HG03378 (cell line): ENCODE measurements around the gene GRPEL2.

Experiments
- ATAC-seq: cut with Tn5 transposase; IDR thresholded peaks from one replicate; pipeline ENCODE4 v1.9.1; 2021; ENCODE audit warnings: mild to moderate bottlenecking, moderate library complexity; ENCODE audit not compliant: unreplicated experiment

GRPEL2 gene, protein sequence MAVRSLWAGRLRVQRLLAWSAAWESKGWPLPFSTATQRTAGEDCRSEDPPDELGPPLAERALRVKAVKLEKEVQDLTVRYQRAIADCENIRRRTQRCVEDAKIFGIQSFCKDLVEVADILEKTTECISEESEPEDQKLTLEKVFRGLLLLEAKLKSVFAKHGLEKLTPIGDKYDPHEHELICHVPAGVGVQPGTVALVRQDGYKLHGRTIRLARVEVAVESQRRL

DNA sequence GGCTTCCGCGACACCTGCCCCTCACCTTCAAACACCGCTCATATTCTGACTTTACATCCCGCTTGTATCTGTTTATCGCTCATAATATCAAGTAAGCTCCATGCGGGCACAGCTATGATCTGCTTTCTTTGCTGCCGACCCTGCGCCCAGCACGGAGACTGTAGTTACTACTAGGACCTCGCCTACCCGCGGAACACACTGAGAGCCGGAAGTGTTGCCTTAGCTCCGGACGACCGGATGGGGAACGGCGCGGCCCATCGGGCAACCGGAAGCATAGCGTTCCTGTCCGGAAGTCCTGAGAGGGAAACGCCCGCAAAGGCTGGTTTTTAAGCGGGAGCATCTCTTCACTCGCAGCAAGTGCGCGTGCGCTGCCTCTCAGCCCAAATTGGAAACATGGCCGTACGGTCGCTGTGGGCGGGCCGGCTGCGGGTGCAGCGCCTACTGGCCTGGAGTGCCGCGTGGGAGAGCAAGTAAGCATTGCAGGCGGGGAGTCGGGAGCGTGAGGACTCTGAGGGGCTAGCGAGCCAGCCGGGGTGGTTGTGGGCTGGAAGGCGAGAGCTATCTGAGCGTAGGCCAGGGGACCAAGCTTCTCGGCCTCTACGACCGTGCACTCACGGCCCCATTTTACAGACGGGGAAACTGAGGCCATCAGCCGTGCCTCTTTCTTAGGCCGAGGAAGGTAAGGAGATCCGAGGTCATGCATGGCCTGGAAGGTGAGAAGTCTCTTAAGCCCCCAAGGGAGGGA lies at the start of gene GRPEL2:
Gene GRPEL2 (plus strand): TSS at position 353 of the 745 bp plus-strand sequence. CDS start 41 bp downstream, at position 394.
- peak; percentile 92 for ATAC-seq

GRCh38 chr5:149297340-149298025 lies 47.8 kb upstream of the GRPEL2 start:
- no peak for ATAC-seq

DNA sequence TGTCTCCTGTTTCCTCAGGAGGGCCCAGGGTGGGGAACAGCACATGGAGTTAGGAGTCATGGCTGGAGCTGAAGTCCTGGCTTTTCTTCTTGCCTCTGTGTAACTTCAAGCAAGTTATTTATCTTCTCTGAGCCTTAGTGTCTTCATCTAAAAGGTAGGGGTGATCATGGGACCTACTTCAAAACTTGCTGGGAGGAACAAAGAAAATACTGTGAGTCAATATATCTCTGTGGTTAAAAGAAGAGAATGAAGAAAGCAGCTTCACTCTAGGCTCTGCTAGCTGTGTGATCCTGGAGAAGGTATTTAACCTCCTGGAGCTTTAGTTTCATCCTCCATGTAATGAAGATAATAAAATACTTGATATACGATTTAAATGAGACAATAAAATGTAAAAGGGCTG lies 47.1 kb upstream of the GRPEL2 start:
- ATAC-seq: no peak

DNA sequence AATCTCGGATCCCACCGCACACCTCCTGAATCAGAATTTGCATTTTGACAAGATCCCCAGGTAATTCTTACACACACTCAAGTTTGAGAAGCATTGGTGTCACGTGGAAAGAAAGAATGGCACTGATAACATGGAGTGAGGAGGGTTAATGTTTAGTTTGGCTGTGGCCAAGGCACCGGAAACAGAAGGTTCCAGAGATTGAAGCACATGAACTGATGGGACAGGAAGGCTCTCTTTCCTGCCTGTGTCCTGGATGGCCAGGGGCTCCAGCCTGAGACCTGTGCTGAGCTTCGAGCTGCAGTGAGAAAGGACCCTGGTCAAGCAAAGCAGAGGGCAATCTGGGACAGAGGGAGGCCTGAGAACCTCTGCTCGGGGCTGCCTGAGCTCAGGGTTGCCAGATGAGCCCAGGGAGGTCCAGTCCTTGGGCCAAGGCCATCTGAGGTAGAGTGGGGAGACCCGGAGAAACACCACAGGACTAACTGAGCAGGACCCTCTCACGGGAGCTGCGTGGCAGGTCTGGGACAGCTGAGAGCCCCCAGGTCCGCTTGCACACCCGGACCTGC lies 46.4 kb upstream of the GRPEL2 start:
- ATAC-seq: no peak

GRCh38 chr5:149299451-149300054 lies 45.7 kb upstream of the GRPEL2 start:
- ATAC-seq: no peak

GRCh38 chr5:149300441-149300840 lies 44.9 kb upstream of the GRPEL2 start:
- ATAC-seq: no peak

- ATAC-seq: no peak
Observed at GRCh38 chr5:149301049-149301743, 44.1 kb upstream of the GRPEL2 start.

DNA sequence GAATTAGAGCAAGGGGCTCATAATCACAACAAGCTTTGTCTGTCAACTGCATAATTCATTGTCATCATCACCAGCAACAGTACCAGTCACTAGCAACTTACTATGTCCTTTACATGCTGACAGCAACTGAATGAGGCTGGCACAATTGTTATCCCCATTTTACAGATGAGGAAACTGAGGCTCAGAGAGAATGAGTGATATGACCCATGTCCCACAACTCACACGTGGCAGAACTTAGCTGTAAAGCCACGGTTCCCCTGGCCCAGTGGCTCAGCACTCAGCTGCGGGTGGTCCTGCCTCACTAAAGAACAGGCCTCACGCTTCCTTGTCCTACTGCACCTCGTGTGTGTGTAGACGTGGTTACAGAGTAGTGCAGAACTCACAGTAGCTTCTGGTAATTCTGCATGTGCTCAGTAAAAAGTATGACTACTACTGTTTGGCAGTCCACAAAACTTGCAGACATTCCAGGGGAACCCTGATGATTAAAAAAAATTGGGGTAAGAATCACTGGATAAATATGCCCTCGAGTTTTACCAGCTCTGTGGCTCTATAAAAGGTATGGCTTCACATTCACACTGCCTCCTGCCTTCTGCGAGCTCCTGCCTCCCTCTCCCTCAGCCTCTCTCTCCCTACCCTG lies 43.4 kb upstream of the GRPEL2 start:
- ATAC-seq: no peak

- no peak for ATAC-seq
Observed at GRCh38 chr5:149302641-149303040, 42.7 kb upstream of the GRPEL2 start.

DNA sequence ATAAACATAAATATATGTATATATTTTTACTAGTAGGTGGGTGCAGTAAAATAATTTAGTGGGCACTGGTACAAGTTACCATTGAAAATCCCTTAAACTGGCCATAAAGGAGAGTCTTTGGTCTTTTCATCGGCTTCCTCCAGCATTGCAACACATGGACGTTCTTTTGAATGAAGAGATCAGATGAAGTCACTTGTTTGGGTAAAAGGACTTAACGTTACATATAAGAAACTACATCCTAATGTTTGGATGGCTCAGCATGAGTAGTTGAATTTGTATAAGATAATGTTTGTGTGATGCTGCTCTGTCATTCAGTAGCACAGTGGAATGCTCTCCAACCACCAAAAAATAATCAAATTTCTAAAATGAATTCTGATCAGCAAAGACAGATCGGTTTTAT lies 42.1 kb upstream of the GRPEL2 start:
- ATAC-seq: no peak

GRCh38 chr5:149304195-149305078 lies 40.9 kb upstream of the GRPEL2 start:
- no peak for ATAC-seq

- ATAC-seq: no peak
Observed at GRCh38 chr5:149309354-149309753, 35.9 kb upstream of the GRPEL2 start.

- ATAC-seq: no peak
Observed at GRCh38 chr5:149310488-149310887, 34.8 kb upstream of the GRPEL2 start.

DNA sequence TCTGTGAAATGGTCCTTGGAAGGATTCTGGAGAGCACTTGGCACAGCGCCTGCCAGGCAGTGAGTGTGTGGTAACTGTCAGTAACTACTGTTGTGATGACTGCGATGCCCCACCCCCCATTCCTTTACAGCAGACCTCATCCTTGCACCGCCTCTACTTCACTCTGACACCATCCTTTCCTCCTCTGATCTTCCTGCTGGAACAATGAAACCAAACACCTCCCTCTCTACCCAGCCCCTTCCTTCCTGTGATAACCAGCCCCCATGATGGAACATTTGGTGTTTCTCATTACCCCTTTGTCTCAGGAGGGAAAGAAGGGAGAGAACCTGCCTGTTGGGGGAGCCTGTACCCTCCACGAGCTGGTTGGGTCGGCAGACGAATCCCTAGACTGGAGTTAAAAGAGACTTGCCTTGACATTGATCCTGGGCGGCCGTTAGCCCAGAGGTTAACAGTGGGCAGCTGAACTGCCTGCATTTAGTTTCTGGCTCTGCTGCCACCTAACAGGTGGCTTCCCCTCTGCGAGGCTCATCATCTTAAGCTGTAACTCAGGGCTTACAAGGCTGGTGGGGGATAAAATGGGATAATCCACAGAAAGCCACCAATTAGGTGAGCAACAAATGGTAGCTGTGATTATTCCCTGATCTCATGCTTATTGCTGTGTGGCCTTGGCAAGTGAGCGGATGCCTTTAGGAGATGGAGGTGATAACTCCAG lies 34.2 kb upstream of the GRPEL2 start:
- ATAC-seq: no peak

DNA sequence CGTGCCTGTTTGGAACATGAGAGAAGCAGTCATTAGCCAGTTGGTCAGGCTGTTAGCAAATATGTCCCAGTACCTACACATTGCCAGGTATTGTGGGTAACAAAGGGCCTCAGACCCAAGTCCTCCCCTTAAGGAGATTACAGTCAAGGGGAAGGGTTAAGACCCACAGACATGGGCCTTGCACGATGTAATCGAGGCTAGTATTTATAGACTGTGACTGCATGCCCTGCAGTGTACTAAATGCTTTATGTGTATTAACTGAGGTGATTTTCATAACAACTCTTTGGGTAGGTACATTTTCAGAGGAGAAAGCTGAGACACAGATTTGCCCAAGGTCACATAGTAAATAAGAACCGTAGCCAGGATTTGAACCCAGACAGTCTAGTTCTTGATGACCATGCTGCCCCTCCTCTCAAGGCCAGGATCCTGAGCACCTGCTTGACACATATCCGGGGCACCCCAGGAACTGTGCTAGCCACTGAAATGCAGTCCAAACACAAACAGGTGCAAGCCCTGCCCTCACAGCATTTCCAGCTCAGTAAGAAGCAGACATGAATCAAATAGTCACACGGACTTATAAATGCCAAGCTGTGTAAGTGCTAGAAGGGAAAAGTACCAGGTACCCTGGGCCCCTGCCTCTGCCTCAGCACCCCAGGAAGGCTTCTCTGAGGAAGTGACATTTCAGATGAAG lies 32.0 kb upstream of the GRPEL2 start:
- ATAC-seq: no peak

- ATAC-seq: no peak
Observed at GRCh38 chr5:149314571-149315111, 30.7 kb upstream of the GRPEL2 start.

DNA sequence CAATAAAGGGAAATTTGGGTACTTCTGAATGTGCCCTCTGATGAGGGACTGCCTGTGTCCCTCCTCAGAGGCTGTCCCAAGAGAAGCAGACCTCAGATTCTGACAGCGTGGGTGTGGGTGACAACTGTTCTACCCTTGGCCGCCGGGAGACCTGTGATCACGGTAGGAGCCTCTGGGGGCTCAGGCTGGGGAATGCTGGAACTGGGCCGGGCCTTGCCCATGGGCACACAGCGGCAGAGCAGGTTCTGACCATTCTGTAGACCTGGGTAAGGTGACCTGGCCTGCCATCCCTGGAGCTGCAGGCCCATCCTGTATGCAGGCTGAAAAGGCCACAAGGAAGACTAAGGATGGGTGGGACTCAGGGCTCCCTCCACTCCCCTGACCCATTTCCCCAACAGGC lies 29.5 kb upstream of the GRPEL2 start:
- no peak for ATAC-seq
